ENCODE measurements around the gene GPRIN3. TPM values are rescaled to one million over a fixed set of nuclear protein-coding genes. Genes with fewer than 3 reads are reported as not detected.
A peak's percentile ranks its signal among the peaks of the same experiment; 100 is the strongest.
"Not testable (repeated sequence)": the region's sequence is repeated elsewhere in the genome, so short reads cannot be mapped to it uniquely, and the experiment has no call there.

The GPRIN3 gene
- total RNA-seq, 2 experiments from 2014 or later, result 46.4 TPM

DNA sequence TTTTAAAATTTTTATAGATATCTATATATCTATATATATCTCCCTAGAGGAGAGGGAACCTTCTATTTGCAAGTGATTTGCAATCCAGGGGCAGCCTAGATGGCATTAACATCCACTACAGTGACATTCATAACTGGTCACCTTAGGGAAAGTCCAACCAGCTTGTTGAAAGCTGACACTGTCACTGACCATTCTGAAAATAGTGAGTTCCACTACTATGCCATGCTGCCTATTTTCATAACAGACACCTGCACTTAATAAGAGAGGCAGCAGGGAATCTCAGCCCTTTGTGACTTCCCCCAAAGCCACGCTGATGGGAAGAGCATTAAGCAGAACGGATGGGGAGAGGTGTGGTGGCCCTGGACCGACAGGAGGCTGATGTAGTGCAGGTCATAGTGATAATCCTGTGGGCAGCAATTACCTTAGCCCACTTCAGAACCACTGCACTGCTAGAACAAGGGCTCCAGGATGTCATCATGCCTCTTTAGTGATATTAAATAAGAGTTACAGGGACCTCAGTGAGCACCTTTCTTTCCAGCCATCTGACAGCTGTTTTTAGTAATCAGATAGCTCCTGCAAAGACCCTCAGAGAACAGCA, 51.3 kb downstream of the GPRIN3 start:
- H3K4me3 ChIP-seq (ENCODE audit: low read length), result no peak overlapping the region
- ATAC-seq (ENCODE audit: poor library complexity) (no peak), DNase-seq (no peak)
- ChIA-PET CTCF (interaction anchor here (0.9 to 4.8 kb wide), 4 partner anchors 34 to 52 kb away, joined by 3 to 29 read pairs (median 6); partner anchors contain the start of gene GPRIN3), POLR2A (interaction anchor here (0.8 to 3.2 kb wide), 4 partner anchors 20 to 52 kb away, joined by 4 to 11 read pairs (median 4); partner anchors contain the start of gene GPRIN3)
- H3K4me1 ChIP-seq (ENCODE audit: insufficient read depth, low read length), result peaks cover 44% of the 10 kb centered on the region
- H3K36me3 ChIP-seq (ENCODE audit: insufficient read depth, low read length), result peaks cover 3% of the 10 kb centered on the region
- no peaks in the 10 kb centered on the region for H3K27me3 ChIP-seq (ENCODE audit: control insufficient read depth in 1 of 2, insufficient read depth in 2 of 2, low read length in 2 of 2)
- Mint-ChIP-seq H3K4me1 (ENCODE audit: low read depth) (peaks cover 97% of the 10 kb centered on the region), H3K9me3 (peaks cover 2% of the 10 kb centered on the region), H3K27me3 (no peaks in the 10 kb centered on the region), H3K4me3 (peak overlapping the region; percentile 0), H3K27ac (peak overlapping the region; percentile 58), H3K36me3 (ENCODE audit: low read depth) (peaks cover 18% of the 10 kb centered on the region)
- intact Hi-C loops (cut with DNase I, micrococcal nuclease), result loop anchor here in 1 of 2 experiments (5.0 kb wide), 3 partner anchors 36 to 96 kb away; partner anchors contain the start of gene GPRIN3
- no peaks in the 10 kb centered on the region for H3K9me3 ChIP-seq (ENCODE audit: control insufficient read depth in 1 of 2, insufficient read depth in 1 of 2, low read length in 2 of 2)
- TF ChIP-seq, protein P1, sequence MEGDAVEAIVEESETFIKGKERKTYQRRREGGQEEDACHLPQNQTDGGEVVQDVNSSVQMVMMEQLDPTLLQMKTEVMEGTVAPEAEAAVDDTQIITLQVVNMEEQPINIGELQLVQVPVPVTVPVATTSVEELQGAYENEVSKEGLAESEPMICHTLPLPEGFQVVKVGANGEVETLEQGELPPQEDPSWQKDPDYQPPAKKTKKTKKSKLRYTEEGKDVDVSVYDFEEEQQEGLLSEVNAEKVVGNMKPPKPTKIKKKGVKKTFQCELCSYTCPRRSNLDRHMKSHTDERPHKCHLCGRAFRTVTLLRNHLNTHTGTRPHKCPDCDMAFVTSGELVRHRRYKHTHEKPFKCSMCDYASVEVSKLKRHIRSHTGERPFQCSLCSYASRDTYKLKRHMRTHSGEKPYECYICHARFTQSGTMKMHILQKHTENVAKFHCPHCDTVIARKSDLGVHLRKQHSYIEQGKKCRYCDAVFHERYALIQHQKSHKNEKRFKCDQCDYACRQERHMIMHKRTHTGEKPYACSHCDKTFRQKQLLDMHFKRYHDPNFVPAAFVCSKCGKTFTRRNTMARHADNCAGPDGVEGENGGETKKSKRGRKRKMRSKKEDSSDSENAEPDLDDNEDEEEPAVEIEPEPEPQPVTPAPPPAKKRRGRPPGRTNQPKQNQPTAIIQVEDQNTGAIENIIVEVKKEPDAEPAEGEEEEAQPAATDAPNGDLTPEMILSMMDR (IDR thresholded peaks at IDR 0.05), result no peak
- peak overlapping the region in 1 of 2 donors; percentile 65 for H3K27ac ChIP-seq (ENCODE audit: low read depth in 1 of 2, low read length in 2 of 2)

DNA sequence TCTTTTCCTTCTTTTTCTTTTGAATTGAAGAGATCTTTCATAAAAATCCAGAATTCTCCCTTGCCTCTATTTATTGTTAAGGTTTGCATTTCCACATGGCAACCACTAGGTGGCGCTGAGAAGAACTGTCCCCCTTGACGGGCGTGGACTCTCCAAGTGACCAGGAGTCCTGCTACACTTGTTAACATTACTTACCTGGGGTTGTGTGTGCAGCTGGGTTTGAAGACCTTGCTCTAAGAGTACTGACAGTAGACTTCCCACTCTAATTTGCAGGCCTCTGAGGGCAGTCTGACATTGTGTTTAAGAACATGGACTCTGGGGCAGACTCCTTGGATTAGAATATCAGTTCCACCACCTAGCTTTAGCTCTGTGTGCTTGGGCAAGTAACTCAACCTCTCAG, 52.8 kb downstream of the GPRIN3 start:
- peak overlapping the region; percentile 1 for H3K4me3 Mint-ChIP-seq
- intact Hi-C loops (cut with DNase I, micrococcal nuclease), result loop anchor here (1.0 to 5.0 kb wide), 5 partner anchors 37 to 179 kb away; partner anchors contain the start of gene GPRIN3 (in 2 of the 2)
- H3K9me3 Mint-ChIP-seq, result peaks cover 2% of the 10 kb centered on the region
- peaks cover 89% of the 10 kb centered on the region for H3K4me1 Mint-ChIP-seq (ENCODE audit: low read depth)
- ChIA-PET POLR2A (interaction anchor here (1.0 to 1.9 kb wide), 4 partner anchors 35 to 53 kb away, joined by 4 to 10 read pairs (median 5); partner anchors contain the start of gene GPRIN3), CTCF (interaction anchor here (0.7 to 4.8 kb wide), 10 partner anchors 10 to 167 kb away, joined by 3 to 29 read pairs (median 4); partner anchors contain the start of gene GPRIN3)
- Histone ChIP-seq H3K4me1 (ENCODE audit: insufficient read depth, low read length) (peaks cover 38% of the 10 kb centered on the region), H3K27ac (ENCODE audit: low read depth in 1 of 2, low read length in 2 of 2) (peak overlapping the region in 1 of 2 donors; percentile 38), H3K27me3 (ENCODE audit: control insufficient read depth in 1 of 2, insufficient read depth in 2 of 2, low read length in 2 of 2) (no peaks in the 10 kb centered on the region), H3K4me3 (ENCODE audit: low read length) (no peak overlapping the region), H3K36me3 (ENCODE audit: insufficient read depth, low read length) (peaks cover 7% of the 10 kb centered on the region), H3K9me3 (ENCODE audit: control insufficient read depth in 1 of 2, insufficient read depth in 1 of 2, low read length in 2 of 2) (no peaks in the 10 kb centered on the region)
- H3K27me3 Mint-ChIP-seq, result no peaks in the 10 kb centered on the region
- peak overlapping the region; percentile 47 for H3K27ac Mint-ChIP-seq
- TF ChIP-seq, protein P1 (IDR thresholded peaks at IDR 0.05), result peak; percentile 88
- peaks cover 21% of the 10 kb centered on the region for H3K36me3 Mint-ChIP-seq (ENCODE audit: low read depth)
- ATAC-seq (ENCODE audit: poor library complexity) (peak; percentile 65), DNase-seq (peak in 13 of 14 experiments; percentile 7 to 81 (median 33))

DNA sequence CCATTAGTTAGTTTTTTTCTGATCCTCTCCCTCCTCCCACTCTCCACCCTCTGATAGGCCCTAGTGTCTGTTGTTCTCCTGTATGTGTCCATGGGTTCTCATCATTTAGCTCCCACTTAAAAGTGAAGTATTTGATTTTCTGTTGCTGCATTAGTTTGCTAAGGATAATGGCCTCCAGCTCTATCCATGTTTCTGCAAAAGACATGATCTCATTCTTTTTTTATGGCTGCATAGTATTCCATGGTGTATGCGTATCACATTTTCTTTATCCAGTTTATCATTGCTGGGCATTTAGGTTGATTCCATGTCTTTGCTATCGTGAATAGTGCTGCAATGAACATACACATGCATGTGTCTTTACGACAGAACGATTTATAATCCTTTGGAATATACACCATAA, 53.3 kb downstream of the GPRIN3 start:
- H3K9me3 Mint-ChIP-seq; H3K27me3 ChIP-seq (ENCODE audit: control insufficient read depth in 1 of 2, insufficient read depth in 2 of 2, low read length in 2 of 2); H3K27me3 Mint-ChIP-seq; DNase-seq; H3K4me3 ChIP-seq (ENCODE audit: low read length); H3K4me3 Mint-ChIP-seq; H3K36me3 ChIP-seq (ENCODE audit: insufficient read depth, low read length); ATAC-seq (ENCODE audit: poor library complexity); H3K9me3 ChIP-seq (ENCODE audit: control insufficient read depth in 1 of 2, insufficient read depth in 1 of 2, low read length in 2 of 2); H3K27ac ChIP-seq (ENCODE audit: low read depth in 1 of 2, low read length in 2 of 2): not testable (repeated sequence)
- ChIA-PET POLR2A (interaction anchor here (1.6 kb wide), 1 partner anchor 44 kb away, joined by 10 read pairs; no protein-coding TSS in a partner anchor), CTCF (interaction anchor here (0.7 to 4.8 kb wide), 6 partner anchors 11 to 168 kb away, joined by 3 to 29 read pairs (median 4); partner anchors contain the start of gene GPRIN3)
- H3K27ac Mint-ChIP-seq, result peak overlapping the region; percentile 47
- H3K36me3 Mint-ChIP-seq (ENCODE audit: low read depth), result peaks cover 26% of the 10 kb centered on the region
- H3K4me1 ChIP-seq (ENCODE audit: insufficient read depth, low read length), result peaks cover 38% of the 10 kb centered on the region
- intact Hi-C loops (cut with DNase I, micrococcal nuclease), result loop anchor here in 1 of 2 experiments (1.0 to 2.0 kb wide), 2 partner anchors 52 to 180 kb away; partner anchors contain the start of gene GPRIN3
- peaks cover 84% of the 10 kb centered on the region for H3K4me1 Mint-ChIP-seq (ENCODE audit: low read depth)

Data from CD4-positive, alpha-beta T cell (primary cell).